ENCODE measurements around the gene TCF7L2. TPM values are rescaled to one million over a fixed set of nuclear protein-coding genes. Genes with fewer than 3 reads are reported as not detected.
A peak's percentile ranks its signal among the peaks of the same experiment; 100 is the strongest.

Gene TCF7L2
- total RNA-seq, 2 experiments from 2014 or later, result 0.45 to 1.4 TPM

GRCh38 chr10:113001599-113002448, 51.8 kb downstream of the TCF7L2 start:
- no peak for ATAC-seq
- CTCF ChIA-PET, result interaction anchor here (0.6 kb wide), 1 partner anchor 33 kb away, joined by 3 read pairs; no protein-coding TSS in a partner anchor
- Mint-ChIP-seq H3K4me3 (no peak overlapping the region), H3K9me3 (ENCODE audit: low read depth) (no peaks in the 10 kb centered on the region), H3K4me1 (peaks cover 1% of the 10 kb centered on the region), H3K27ac (no peak overlapping the region), H3K27me3 (peaks cover 70% of the 10 kb centered on the region), H3K36me3 (no peaks in the 10 kb centered on the region)
- DNase-seq, result no peak

GRCh38 chr10:113002449-113002777, 52.4 kb downstream of the TCF7L2 start:
- ATAC-seq, result no peak
- CTCF ChIA-PET, result no interaction called here
- H3K36me3 Mint-ChIP-seq, result no peaks in the 10 kb centered on the region
- no peak for DNase-seq
- no peak overlapping the region for H3K4me3 Mint-ChIP-seq
- peaks cover 5% of the 10 kb centered on the region for H3K4me1 Mint-ChIP-seq
- H3K27me3 Mint-ChIP-seq, result peaks cover 71% of the 10 kb centered on the region
- no peaks in the 10 kb centered on the region for H3K9me3 Mint-ChIP-seq (ENCODE audit: low read depth)
- no peak overlapping the region for H3K27ac Mint-ChIP-seq

GRCh38 chr10:113003052-113003451, 53.0 kb downstream of the TCF7L2 start:
- H3K4me3 Mint-ChIP-seq, result no peak overlapping the region
- no peaks in the 10 kb centered on the region for H3K9me3 Mint-ChIP-seq (ENCODE audit: low read depth)
- no peak overlapping the region for H3K27ac Mint-ChIP-seq
- peaks cover 73% of the 10 kb centered on the region for H3K27me3 Mint-ChIP-seq
- H3K36me3 Mint-ChIP-seq, result no peaks in the 10 kb centered on the region
- CTCF ChIA-PET, result no interaction called here
- peaks cover 12% of the 10 kb centered on the region for H3K4me1 Mint-ChIP-seq
- DNase-seq (no peak), ATAC-seq (no peak)

DNA sequence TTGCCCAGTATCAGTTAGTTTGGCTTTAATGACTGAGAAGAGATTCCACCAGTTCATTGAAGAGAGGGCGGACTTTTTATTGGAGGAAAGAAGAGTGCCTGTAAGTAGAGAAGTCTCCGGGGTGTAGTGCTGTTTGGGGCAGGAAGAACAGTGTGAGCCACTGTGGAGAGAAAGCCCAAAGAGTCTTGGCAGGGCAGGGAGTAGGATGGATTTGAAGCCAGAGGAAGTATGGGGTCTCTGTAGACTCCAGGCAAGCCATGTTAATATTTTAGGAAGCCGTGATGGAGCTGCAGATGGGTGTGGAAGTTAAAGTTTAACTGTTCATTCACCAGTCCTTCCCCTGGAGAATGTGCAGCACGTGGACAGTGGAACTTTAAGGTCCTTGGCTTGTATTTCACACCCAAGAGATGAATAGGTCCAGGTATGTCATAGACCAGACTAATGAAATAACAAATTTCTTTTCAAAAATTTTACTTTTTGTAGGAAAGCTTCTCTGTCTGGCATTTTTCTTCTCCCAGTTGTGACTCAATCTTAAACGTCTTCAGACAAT, 54.1 kb downstream of the TCF7L2 start:
- Mint-ChIP-seq H3K36me3 (no peaks in the 10 kb centered on the region), H3K4me1 (peaks cover 15% of the 10 kb centered on the region), H3K4me3 (no peak overlapping the region), H3K27me3 (peaks cover 80% of the 10 kb centered on the region), H3K27ac (no peak overlapping the region), H3K9me3 (ENCODE audit: low read depth) (no peaks in the 10 kb centered on the region)
- ATAC-seq (no peak), DNase-seq (no peak)
- CTCF ChIA-PET, result no interaction called here

- no peaks in the 10 kb centered on the region for H3K9me3 Mint-ChIP-seq (ENCODE audit: low read depth)
- DNase-seq (no peak), ATAC-seq (no peak)
- peaks cover 79% of the 10 kb centered on the region for H3K27me3 Mint-ChIP-seq
- H3K27ac Mint-ChIP-seq, result no peak overlapping the region
- no peak overlapping the region for H3K4me3 Mint-ChIP-seq
- no peaks in the 10 kb centered on the region for H3K36me3 Mint-ChIP-seq
- CTCF ChIA-PET, result no interaction called here
- H3K4me1 Mint-ChIP-seq, result peaks cover 15% of the 10 kb centered on the region
Observed at GRCh38 chr10:113005380-113005779, 55.3 kb downstream of the TCF7L2 start.

- Mint-ChIP-seq H3K4me1 (peaks cover 15% of the 10 kb centered on the region), H3K36me3 (no peaks in the 10 kb centered on the region), H3K27me3 (peaks cover 76% of the 10 kb centered on the region), H3K27ac (no peak overlapping the region), H3K9me3 (ENCODE audit: low read depth) (no peaks in the 10 kb centered on the region), H3K4me3 (no peak overlapping the region)
- ATAC-seq, result no peak
- DNase-seq, result no peak
- CTCF ChIA-PET, result no interaction called here
Observed at GRCh38 chr10:113006656-113007342, 56.8 kb downstream of the TCF7L2 start.

DNA sequence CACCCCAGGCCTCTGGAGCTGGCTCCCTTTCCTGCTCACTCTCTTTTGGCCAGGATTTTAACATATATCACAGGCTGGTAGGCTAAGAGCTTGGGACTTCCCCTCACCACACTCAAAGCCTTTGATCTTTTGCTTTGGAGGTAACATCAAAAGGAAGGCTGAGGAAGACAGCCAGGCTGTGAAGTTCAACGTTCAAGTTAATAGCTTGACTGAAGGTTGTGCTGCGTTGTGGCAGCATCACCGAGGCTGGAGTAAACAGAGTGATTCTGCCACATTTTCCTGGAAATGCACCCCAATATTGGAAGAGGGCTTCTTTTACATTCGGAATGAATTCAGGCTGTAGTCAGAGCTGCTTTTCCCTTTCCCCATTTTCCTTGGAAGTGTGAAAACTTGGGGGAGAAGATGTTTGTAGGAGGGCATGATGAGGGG, 57.3 kb downstream of the TCF7L2 start:
- no peaks in the 10 kb centered on the region for H3K36me3 Mint-ChIP-seq
- H3K4me3 Mint-ChIP-seq, result no peak overlapping the region
- ATAC-seq (peak; percentile 57), DNase-seq (no peak)
- no peaks in the 10 kb centered on the region for H3K9me3 Mint-ChIP-seq (ENCODE audit: low read depth)
- H3K27me3 Mint-ChIP-seq, result peaks cover 79% of the 10 kb centered on the region
- CTCF ChIA-PET, result no interaction called here
- no peak overlapping the region for H3K27ac Mint-ChIP-seq
- peaks cover 15% of the 10 kb centered on the region for H3K4me1 Mint-ChIP-seq

- H3K27ac Mint-ChIP-seq, result no peak overlapping the region
Observed at GRCh38 chr10:113007821-113008220, 57.8 kb downstream of the TCF7L2 start.

DNA sequence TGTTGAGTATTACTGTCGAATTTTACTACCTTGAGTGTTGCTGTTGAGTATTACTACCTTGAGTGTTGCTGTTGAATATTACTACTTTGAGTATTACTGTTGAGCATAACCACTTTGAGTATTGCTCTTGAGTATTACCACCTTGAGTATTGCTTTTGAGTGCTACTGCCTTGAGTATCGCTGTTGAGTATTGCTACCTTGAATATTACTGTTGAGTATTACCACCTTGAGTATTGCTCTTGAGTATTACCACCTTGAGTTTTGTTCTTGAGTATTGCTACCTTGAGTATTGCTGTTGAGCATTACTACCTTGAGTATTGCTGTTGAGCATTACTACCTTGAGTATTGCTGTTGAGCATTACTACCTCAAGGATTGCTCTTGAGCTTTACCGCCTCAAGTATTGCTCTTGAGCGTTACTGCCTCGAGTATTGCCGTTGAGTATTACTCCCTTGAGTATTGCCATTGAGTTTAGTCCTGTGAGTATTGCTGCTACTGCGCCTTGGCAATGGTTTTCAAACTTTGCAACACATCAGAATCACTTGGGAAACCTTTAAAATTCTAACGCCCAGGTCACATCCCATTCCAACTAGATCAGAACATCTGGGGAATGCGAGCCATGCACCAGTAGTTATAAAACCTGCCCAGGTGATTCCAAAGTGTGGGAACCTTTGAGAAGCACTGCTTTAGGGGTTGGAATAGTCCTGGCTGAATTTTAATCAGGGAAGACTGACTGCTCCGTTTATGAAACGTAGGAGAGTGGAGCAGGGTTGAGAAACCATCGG, 61.7 kb downstream of the TCF7L2 start:
- CTCF ChIA-PET, result no interaction called here
- H3K27ac Mint-ChIP-seq, result no peak overlapping the region
- H3K9me3 Mint-ChIP-seq (ENCODE audit: low read depth), result no peaks in the 10 kb centered on the region
- DNase-seq (no peak), ATAC-seq (no peak)
- H3K27me3 Mint-ChIP-seq, result peaks cover 50% of the 10 kb centered on the region
- H3K4me3 Mint-ChIP-seq, result no peak overlapping the region
- H3K4me1 Mint-ChIP-seq, result peaks cover 14% of the 10 kb centered on the region
- H3K36me3 Mint-ChIP-seq, result no peaks in the 10 kb centered on the region

More at GRCh38 chr10:113007821-113008220, 57.8 kb downstream of the TCF7L2 start:
- no peak for ATAC-seq
- DNase-seq, result no peak
- Mint-ChIP-seq H3K4me1 (peaks cover 15% of the 10 kb centered on the region), H3K4me3 (no peak overlapping the region), H3K36me3 (no peaks in the 10 kb centered on the region), H3K9me3 (ENCODE audit: low read depth) (no peaks in the 10 kb centered on the region), H3K27me3 (peaks cover 76% of the 10 kb centered on the region)
- CTCF ChIA-PET, result no interaction called here

DNA sequence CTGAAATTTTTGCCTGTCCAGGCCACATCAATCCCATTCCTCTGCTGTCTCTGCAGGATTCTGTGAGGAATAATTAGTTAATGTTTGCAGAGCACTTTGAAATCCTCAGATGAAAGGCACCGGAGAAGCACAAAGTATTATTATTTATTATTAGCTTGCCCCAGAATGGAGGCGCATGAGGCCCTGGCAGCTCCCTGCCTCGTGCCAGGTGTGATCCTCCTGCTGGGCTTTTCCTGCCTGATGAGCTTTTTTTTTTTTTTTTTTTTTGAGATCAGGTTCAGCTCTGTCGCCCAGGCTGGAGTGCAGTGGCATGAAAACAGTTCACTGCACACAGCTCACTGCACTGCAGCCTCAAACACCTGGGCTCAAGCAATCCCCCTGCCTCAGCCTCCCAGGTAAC, 65.2 kb downstream of the TCF7L2 start:
- CTCF ChIA-PET, result no interaction called here
- H3K27ac Mint-ChIP-seq, result no peak overlapping the region
- peaks cover 39% of the 10 kb centered on the region for H3K27me3 Mint-ChIP-seq
- ATAC-seq, result no peak
- H3K36me3 Mint-ChIP-seq, result no peaks in the 10 kb centered on the region
- no peaks in the 10 kb centered on the region for H3K9me3 Mint-ChIP-seq (ENCODE audit: low read depth)
- H3K4me3 Mint-ChIP-seq, result no peak overlapping the region
- DNase-seq, result no peak
- no peaks in the 10 kb centered on the region for H3K4me1 Mint-ChIP-seq

GRCh38 chr10:113017376-113017775, 67.3 kb downstream of the TCF7L2 start:
- H3K36me3 Mint-ChIP-seq, result no peaks in the 10 kb centered on the region
- peaks cover 24% of the 10 kb centered on the region for H3K27me3 Mint-ChIP-seq
- ATAC-seq (no peak), DNase-seq (no peak)
- no peak overlapping the region for H3K27ac Mint-ChIP-seq
- CTCF ChIA-PET, result no interaction called here
- no peaks in the 10 kb centered on the region for H3K4me1 Mint-ChIP-seq
- H3K4me3 Mint-ChIP-seq, result no peak overlapping the region
- no peaks in the 10 kb centered on the region for H3K9me3 Mint-ChIP-seq (ENCODE audit: low read depth)

- H3K36me3 Mint-ChIP-seq, result no peaks in the 10 kb centered on the region
- DNase-seq (no peak), ATAC-seq (no peak)
- CTCF ChIA-PET, result no interaction called here
- no peak overlapping the region for H3K27ac Mint-ChIP-seq
- H3K4me3 Mint-ChIP-seq, result no peak overlapping the region
- H3K27me3 Mint-ChIP-seq, result peaks cover 24% of the 10 kb centered on the region
- H3K4me1 Mint-ChIP-seq, result no peaks in the 10 kb centered on the region
- no peaks in the 10 kb centered on the region for H3K9me3 Mint-ChIP-seq (ENCODE audit: low read depth)
Observed at GRCh38 chr10:113018034-113018433, 68.0 kb downstream of the TCF7L2 start.

GRCh38 chr10:113019096-113019495, 69.0 kb downstream of the TCF7L2 start:
- H3K36me3 Mint-ChIP-seq, result no peaks in the 10 kb centered on the region

More at GRCh38 chr10:113019096-113019495, 69.0 kb downstream of the TCF7L2 start:
- Mint-ChIP-seq H3K27me3 (peaks cover 18% of the 10 kb centered on the region), H3K4me3 (no peak overlapping the region), H3K27ac (no peak overlapping the region), H3K9me3 (ENCODE audit: low read depth) (no peaks in the 10 kb centered on the region), H3K4me1 (no peaks in the 10 kb centered on the region)
- no peak for ATAC-seq
- DNase-seq, result no peak
- CTCF ChIA-PET, result no interaction called here

Measured in activated CD8-positive, alpha-beta memory T cell treated with anti-CD3 and anti-CD28 coated beads, Interleukin-2, amount 10 ng/mL, durations not matched to agents 7 days and 5 days (primary cell).